Left ventricle myocardium inferior (tissue), 1 donor: ENCODE measurements around the gene RUNX2. TPM values are rescaled to one million over a fixed set of nuclear protein-coding genes. Genes with fewer than 3 reads are reported as not detected.

ENCODE experiments used
- DNase-seq: peaks from one replicate; pipeline ENCODE4 v3.0.0-alpha.2; 2020
- H3K27ac ChIP-seq: fragments of 200-600 bp; replicated peaks from 2 replicates; pipeline ENCODE4 v1.8.0; 2021
- H3K27me3 ChIP-seq: fragments of 200-600 bp; 2 replicates; pipeline ENCODE4 v1.8.0; 2021; ENCODE audit warnings: low read depth
- H3K36me3 ChIP-seq: fragments of 200-600 bp; 2 replicates; pipeline ENCODE4 v1.8.0; 2021
- H3K4me1 ChIP-seq: fragments of 200-600 bp; 2 replicates; pipeline ENCODE4 v1.8.0; 2021
- H3K4me3 ChIP-seq: fragments of 200-600 bp; 2 replicates; pipeline ENCODE4 v1.8.0; 2021; ENCODE audit warnings: mild to moderate bottlenecking, moderate library complexity
- H3K9me3 ChIP-seq: fragments of 200-600 bp; replicated peaks from 2 replicates; pipeline ENCODE4 v1.8.0; 2021
- CTCF ChIP-seq: fragments of 200-600 bp; IDR thresholded peaks from 2 replicates; pipeline ENCODE4 v1.8.0; 2021; ENCODE audit warnings: antibody characterized with exemption, mild to moderate bottlenecking, borderline replicate concordance
- intact Hi-C: fragments of 100-400 bp; cut with micrococcal nuclease; formaldehyde crosslinking; loops from one replicate; pipeline ENCODE4 v1.11.0; 2022
- total RNA-seq: library from RNA; stranded (reverse); fragmentation: NEBNext Ultra II Directional; extraction: Animal tissue kit (Norgen Biotek cat#: 25700); gene quantifications from one replicate; pipeline ENCODE4 v1.2.1, GENCODE V29; 2021
- donor health status: DM: no; HTN: yes; CAD: no; lungs with severe emphysema.

The RUNX2 gene
- total RNA-seq, 1 donor from 2014 or later, result 0.38 TPM

GRCh38 chr6:45566882-45567281, 238.8 kb downstream of the RUNX2 start:
- Histone ChIP-seq H3K27me3 (no peaks in the 10 kb centered on the region), H3K4me3 (no peak overlapping the region), H3K36me3 (no peaks in the 10 kb centered on the region), H3K27ac (no peak overlapping the region), H3K9me3 (no peaks in the 10 kb centered on the region), H3K4me1 (peaks cover 31% of the 10 kb centered on the region)
- intact Hi-C loops, result no loop called here
- no peak for DNase-seq
- no peak for TF ChIP-seq CTCF

DNA sequence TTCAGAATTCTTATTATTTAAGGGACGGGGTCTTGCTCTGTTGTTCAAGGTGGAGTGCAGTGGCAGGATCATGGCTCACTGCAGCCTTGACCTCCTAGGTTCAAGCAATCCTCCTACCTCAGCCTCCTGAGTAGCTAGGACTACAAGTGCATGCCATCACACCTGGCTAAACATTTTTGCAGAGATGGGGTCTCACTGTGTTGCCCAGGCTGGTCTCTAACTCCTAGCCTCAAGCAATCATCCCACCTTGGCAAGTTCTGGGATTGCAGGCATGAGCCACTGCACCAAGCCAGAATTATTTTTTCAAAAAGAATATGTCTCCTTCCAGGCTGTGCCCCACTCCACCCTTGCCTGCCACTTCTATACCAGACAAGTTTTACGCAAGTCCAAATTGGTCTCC, 239.7 kb downstream of the RUNX2 start:
- H3K4me1 ChIP-seq, result peaks cover 30% of the 10 kb centered on the region
- DNase-seq, result no peak
- H3K27me3 ChIP-seq, result no peaks in the 10 kb centered on the region
- no peaks in the 10 kb centered on the region for H3K36me3 ChIP-seq
- no peaks in the 10 kb centered on the region for H3K9me3 ChIP-seq
- no peak for TF ChIP-seq CTCF
- intact Hi-C loops, result no loop called here
- H3K27ac ChIP-seq, result no peak overlapping the region
- H3K4me3 ChIP-seq, result no peak overlapping the region

DNA sequence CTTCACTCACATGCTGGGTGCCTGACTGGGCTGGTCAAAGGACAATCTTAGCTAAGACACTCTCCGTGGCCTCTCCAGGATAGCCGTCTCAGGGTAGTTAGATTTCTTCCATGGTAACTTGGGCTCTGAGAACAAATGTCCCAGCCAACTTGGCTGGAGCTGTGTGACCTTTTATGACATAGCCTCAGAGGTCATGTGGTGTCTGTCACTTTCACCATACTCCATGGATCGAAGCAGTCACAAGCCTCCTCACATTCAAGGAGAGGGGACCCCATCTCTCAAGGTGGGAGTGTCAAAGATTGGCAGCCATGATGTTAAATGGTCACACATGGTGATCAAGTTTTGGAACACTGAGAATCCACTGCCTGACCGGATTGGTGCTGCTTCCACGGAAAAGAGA, 240.5 kb downstream of the RUNX2 start:
- TF ChIP-seq CTCF, result no peak
- Histone ChIP-seq H3K27ac (no peak overlapping the region), H3K36me3 (no peaks in the 10 kb centered on the region), H3K4me1 (peaks cover 22% of the 10 kb centered on the region), H3K4me3 (no peak overlapping the region), H3K9me3 (no peaks in the 10 kb centered on the region), H3K27me3 (no peaks in the 10 kb centered on the region)
- intact Hi-C loops, result no loop called here
- no peak for DNase-seq

DNA sequence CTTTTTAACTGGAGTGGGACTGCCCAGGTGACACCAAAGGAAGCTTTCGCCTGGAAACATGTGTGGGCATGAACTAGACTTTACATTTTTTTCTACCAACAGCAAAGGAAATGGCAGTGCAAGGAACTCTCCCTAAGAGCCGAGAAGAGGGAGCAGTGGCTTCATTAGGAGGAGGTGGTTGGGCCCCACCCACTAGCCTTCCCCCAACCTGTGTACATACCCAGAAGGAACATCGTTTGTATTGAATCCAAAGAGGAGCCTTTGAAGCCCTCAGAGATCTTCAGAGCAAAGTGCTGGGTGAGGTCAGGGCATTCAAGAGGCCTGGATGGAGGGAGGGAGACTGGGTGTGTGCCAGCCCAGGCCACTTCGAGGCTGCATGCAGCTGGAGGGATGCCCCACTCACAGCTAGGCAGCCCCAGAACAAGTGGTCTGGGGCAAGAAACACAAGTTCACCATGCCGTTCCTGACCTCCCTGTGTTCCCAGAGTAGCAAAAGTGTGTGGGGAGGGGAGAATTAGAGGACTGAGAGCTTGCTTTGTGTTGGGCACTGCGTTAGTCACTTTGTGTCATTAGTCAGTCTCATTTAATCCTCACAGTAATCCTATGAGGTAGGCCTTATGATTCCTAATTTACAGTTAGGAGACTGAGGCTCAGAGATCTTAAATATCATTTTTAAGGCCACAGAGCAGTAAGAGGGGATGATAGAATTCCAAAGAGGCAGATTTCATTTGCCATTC, 241.2 kb downstream of the RUNX2 start:
- no peaks in the 10 kb centered on the region for H3K9me3 ChIP-seq
- peak; percentile 33 for DNase-seq
- H3K27me3 ChIP-seq, result no peaks in the 10 kb centered on the region
- no peak overlapping the region for H3K4me3 ChIP-seq
- H3K27ac ChIP-seq, result no peak overlapping the region
- no peaks in the 10 kb centered on the region for H3K36me3 ChIP-seq
- peaks cover 16% of the 10 kb centered on the region for H3K4me1 ChIP-seq
- TF ChIP-seq CTCF, result no peak
- intact Hi-C loops, result no loop called here

GRCh38 chr6:45571159-45571558, 243.0 kb downstream of the RUNX2 start:
- no peak for TF ChIP-seq CTCF

More at GRCh38 chr6:45571159-45571558, 243.0 kb downstream of the RUNX2 start:
- intact Hi-C loops, result no loop called here
- Histone ChIP-seq H3K27me3 (no peaks in the 10 kb centered on the region), H3K36me3 (no peaks in the 10 kb centered on the region), H3K27ac (no peak overlapping the region), H3K4me1 (peaks cover 12% of the 10 kb centered on the region), H3K4me3 (no peak overlapping the region), H3K9me3 (no peaks in the 10 kb centered on the region)
- DNase-seq, result no peak
